Breast epithelium (tissue), 3 donors: ENCODE data around the gene IKBIP.

ENCODE experiments used
- POLR2A ChIP-seq: fragments of 450-650 bp; IDR thresholded peaks from one replicate; pipeline ENCODE4 v1.6.1; 2016; ENCODE audit warnings: antibody characterized with exemption, mild to moderate bottlenecking, moderate library complexity
- TF ChIP-seq, protein P1 (sequence below), 3 donors: fragments of 450-650 bp; IDR thresholded peaks; one replicate each; pipeline ENCODE4 v1.5.1; 2016 to 2017; ENCODE audit warnings: antibody characterized with exemption in 3 of 3, mild to moderate bottlenecking in 3 of 3, moderate library complexity in 3 of 3

GRCh38 chr12:98644712-98645571, at the start of gene IKBIP, which contains the start of gene APAF1:
- TF ChIP-seq, protein P1, sequence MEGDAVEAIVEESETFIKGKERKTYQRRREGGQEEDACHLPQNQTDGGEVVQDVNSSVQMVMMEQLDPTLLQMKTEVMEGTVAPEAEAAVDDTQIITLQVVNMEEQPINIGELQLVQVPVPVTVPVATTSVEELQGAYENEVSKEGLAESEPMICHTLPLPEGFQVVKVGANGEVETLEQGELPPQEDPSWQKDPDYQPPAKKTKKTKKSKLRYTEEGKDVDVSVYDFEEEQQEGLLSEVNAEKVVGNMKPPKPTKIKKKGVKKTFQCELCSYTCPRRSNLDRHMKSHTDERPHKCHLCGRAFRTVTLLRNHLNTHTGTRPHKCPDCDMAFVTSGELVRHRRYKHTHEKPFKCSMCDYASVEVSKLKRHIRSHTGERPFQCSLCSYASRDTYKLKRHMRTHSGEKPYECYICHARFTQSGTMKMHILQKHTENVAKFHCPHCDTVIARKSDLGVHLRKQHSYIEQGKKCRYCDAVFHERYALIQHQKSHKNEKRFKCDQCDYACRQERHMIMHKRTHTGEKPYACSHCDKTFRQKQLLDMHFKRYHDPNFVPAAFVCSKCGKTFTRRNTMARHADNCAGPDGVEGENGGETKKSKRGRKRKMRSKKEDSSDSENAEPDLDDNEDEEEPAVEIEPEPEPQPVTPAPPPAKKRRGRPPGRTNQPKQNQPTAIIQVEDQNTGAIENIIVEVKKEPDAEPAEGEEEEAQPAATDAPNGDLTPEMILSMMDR (IDR thresholded peaks at IDR 0.05): no peak
- peak; percentile 42 for TF ChIP-seq POLR2A
